ENCODE results near the gene DEPDC5. TPM values are rescaled to one million over a fixed set of nuclear protein-coding genes. Genes with fewer than 3 reads are reported as not detected.

The DEPDC5 gene
- total RNA-seq, 3 donors from 2014 or later = 48.7 to 53.1 (median 49.5) TPM

DNA sequence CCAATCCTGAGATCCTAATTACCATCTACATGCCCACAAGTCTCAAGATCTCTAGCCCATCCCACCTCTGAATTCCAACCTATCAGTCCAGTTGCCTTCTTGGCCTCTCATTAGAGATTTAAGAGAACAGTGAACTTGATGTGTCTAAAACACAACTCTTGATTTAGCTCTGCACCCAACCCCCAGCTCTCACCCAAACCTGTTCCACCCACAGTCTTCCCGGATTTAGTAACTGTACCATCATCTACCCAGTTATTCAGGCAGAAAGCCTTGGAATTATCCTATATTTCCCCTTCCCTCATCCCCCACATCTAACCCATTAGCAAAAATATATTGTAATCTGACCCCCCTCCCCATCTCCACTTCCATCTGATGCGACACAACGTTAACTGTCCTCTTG lies 166.5 kb downstream of the DEPDC5 start:
- no peak overlapping the region for H3K4me3 ChIP-seq
- no peak for ATAC-seq
- intact Hi-C loops (cut with DNase I, micrococcal nuclease) = no loop called here
- DNase-seq = no peak
- TF ChIP-seq, protein P1, sequence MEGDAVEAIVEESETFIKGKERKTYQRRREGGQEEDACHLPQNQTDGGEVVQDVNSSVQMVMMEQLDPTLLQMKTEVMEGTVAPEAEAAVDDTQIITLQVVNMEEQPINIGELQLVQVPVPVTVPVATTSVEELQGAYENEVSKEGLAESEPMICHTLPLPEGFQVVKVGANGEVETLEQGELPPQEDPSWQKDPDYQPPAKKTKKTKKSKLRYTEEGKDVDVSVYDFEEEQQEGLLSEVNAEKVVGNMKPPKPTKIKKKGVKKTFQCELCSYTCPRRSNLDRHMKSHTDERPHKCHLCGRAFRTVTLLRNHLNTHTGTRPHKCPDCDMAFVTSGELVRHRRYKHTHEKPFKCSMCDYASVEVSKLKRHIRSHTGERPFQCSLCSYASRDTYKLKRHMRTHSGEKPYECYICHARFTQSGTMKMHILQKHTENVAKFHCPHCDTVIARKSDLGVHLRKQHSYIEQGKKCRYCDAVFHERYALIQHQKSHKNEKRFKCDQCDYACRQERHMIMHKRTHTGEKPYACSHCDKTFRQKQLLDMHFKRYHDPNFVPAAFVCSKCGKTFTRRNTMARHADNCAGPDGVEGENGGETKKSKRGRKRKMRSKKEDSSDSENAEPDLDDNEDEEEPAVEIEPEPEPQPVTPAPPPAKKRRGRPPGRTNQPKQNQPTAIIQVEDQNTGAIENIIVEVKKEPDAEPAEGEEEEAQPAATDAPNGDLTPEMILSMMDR (IDR thresholded peaks at IDR 0.05) = no peak
- H3K9me3 ChIP-seq = no peaks in the 10 kb centered on the region
- H3K4me1 ChIP-seq (ENCODE audit: low read depth) = no peaks in the 10 kb centered on the region
- no peaks in the 10 kb centered on the region for H3K36me3 ChIP-seq (ENCODE audit: low read depth)

DNA sequence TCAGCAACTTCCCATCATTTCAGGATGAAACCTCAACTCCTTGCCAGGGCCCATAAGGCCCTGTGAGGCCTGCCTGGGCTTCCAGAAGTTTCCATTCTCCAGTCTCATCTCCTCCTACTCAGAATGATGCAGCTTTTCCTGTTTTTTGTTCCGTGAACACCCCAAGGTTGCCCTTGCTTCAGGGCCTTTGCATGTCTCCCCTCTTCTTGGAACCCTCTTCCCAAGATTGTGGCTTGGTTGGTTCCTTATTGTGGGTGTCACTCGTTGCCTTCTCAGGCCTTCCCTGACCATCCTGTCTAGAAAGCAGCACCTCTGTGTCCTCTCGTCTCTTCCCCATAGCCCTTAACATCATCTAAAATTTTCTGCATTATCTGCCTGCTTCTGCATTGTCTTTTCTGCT lies 167.3 kb downstream of the DEPDC5 start:
- no peaks in the 10 kb centered on the region for H3K4me1 ChIP-seq (ENCODE audit: low read depth)
- TF ChIP-seq, protein P1 (IDR thresholded peaks at IDR 0.05) = no peak
- intact Hi-C loops (cut with DNase I, micrococcal nuclease) = no loop called here
- no peak overlapping the region for H3K4me3 ChIP-seq
- DNase-seq (no peak), ATAC-seq (no peak)
- H3K9me3 ChIP-seq = no peaks in the 10 kb centered on the region
- no peaks in the 10 kb centered on the region for H3K36me3 ChIP-seq (ENCODE audit: low read depth)

DNA sequence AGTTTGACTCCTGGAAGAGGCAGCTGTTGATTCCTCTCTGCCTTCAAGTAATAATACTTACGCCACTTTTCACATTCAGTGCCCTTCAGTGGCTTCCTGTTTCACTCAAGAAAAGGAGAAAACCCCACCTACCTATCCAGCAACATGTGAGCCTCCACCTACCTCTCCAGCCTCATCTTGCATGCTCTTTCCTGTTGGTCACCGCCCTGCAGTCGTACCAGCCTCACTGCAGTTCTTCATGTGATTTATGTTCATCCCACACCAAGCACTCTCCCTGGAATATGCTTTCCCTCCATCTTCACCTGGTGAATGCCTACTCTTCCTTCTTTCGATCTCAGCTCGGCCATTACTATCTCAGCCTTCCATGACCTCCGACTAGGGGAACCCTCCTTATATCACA lies 168.7 kb downstream of the DEPDC5 start:
- peak; percentile 26 for ATAC-seq

DNA sequence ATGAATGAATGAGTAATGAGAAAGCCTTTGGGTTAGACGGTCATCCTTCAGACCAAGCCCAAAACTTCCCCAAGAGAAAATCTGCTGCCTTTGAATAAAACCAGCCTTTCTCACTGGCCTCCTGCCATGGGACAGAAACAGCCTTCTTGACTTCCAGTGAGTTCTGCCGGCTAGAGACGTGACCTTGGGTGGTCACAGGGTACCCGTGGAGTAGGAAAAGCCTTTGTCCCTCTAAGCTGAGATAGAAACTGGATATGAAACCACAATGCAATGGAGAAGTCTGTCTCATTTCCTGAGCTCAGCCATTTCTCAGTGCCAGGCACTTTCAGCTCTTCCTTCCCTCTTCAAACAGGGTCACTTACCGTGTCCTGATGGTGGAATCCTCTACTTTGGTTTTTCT lies 169.3 kb downstream of the DEPDC5 start:
- TF ChIP-seq, protein P1 (IDR thresholded peaks at IDR 0.05) = no peak
- H3K9me3 ChIP-seq = no peaks in the 10 kb centered on the region
- H3K36me3 ChIP-seq (ENCODE audit: low read depth) = no peaks in the 10 kb centered on the region
- intact Hi-C loops (cut with DNase I, micrococcal nuclease) = no loop called here
- DNase-seq (peak in 1 of 3 donors; percentile 45), ATAC-seq (peak; percentile 29)
- H3K4me3 ChIP-seq = no peak overlapping the region
- H3K4me1 ChIP-seq (ENCODE audit: low read depth) = no peaks in the 10 kb centered on the region

More for the DNA sequence above, 168.7 kb downstream of the DEPDC5 start:
- H3K4me3 ChIP-seq = no peak overlapping the region
- H3K4me1 ChIP-seq (ENCODE audit: low read depth) = no peaks in the 10 kb centered on the region
- TF ChIP-seq, protein P1 (IDR thresholded peaks at IDR 0.05) = no peak
- no peaks in the 10 kb centered on the region for H3K36me3 ChIP-seq (ENCODE audit: low read depth)
- DNase-seq = no peak
- intact Hi-C loops (cut with DNase I, micrococcal nuclease) = no loop called here
- no peaks in the 10 kb centered on the region for H3K9me3 ChIP-seq

DNA sequence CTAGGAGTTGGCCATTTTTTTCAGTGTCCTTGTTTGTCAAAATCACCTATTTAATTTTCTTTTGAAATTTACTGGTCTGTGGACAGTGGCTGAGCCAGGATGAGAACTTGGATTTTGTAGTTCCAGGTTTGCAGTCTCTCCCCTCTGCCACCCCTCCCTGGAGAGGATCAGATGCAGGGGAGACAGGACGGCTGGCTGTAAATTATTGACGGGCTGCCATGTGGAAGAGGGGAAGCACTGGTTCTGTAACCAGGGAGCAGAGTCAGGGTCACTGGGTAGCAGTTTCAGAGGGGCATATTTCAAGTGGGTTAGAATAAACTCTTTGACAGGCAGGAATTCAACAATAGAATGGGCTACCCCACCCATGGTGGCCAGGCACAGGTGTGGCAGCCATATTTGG lies 169.9 kb downstream of the DEPDC5 start:
- Histone ChIP-seq H3K9me3 (no peaks in the 10 kb centered on the region), H3K36me3 (ENCODE audit: low read depth) (no peaks in the 10 kb centered on the region), H3K4me1 (ENCODE audit: low read depth) (no peaks in the 10 kb centered on the region), H3K4me3 (no peak overlapping the region)
- DNase-seq = no peak
- intact Hi-C loops (cut with DNase I, micrococcal nuclease) = no loop called here
- TF ChIP-seq, protein P1 (IDR thresholded peaks at IDR 0.05) = no peak
- no peak for ATAC-seq

DNA sequence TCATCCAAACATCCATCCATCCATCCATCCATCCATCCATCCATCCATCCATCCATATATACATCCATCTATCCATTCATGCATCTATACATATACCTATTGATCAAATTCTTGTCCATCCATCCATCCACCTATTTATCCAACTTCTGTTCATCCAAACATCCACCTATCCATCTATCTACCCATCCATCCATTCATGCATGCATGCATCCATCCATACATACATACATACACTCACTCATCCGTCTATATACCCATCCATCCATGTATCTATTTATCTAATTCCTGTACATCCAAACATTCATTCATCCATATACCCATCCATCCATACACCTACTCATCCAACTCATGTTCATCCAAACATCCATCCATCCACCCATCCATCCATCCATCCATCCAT lies 171.2 kb downstream of the DEPDC5 start:
- no peak for DNase-seq
- TF ChIP-seq, protein P1 (IDR thresholded peaks at IDR 0.05) = no peak
- intact Hi-C loops (cut with DNase I, micrococcal nuclease) = no loop called here
- Histone ChIP-seq H3K9me3 (no peaks in the 10 kb centered on the region), H3K4me1 (ENCODE audit: low read depth) (no peaks in the 10 kb centered on the region), H3K4me3 (no peak overlapping the region), H3K36me3 (ENCODE audit: low read depth) (no peaks in the 10 kb centered on the region)
- no peak for ATAC-seq
